GM12878 (cell line): ENCODE results near the gene C19orf47. TPM values are rescaled to one million over a fixed set of nuclear protein-coding genes. Genes with fewer than 3 reads are reported as not detected.

Experiments used
- ATAC-seq: fragments of 200-7000 bp; cut with Tn5 transposase; 3 replicates; pipeline ENCODE4 v1.9.1; 2020; ENCODE audit warnings: mild to moderate bottlenecking, moderate library complexity
- BruUV-seq: library from RNA; stranded (reverse); fragments of 400-500 nt; replicated peaks from 2 replicates; lab custom pipeline; 2021; lab: Mats Ljungman, UMichigan
- CTCF ChIA-PET: fragments of 300-600 bp; sonication (Branson Sonifier 250); formaldehyde crosslinking; extraction: SDS; loops from one replicate; lab custom pipeline; 2021; ENCODE audit warnings: inconsistent platforms; lab: Yijun Ruan, JAX
- POLR2A ChIA-PET: fragments of 350-600 bp; formaldehyde crosslinking; extraction: SDS; loops from one replicate; lab custom pipeline; 2021; ENCODE audit warnings: inconsistent platforms; lab: Charles Lee
- RAD21 ChIA-PET: fragments of 300-600 bp; sonication (Branson Sonifier 250); formaldehyde crosslinking; loops from one replicate; lab custom pipeline; 2023; ENCODE audit warnings: antibody characterized with exemption; ENCODE audit not compliant: unreplicated experiment; lab: Charles Lee
- SMC1A ChIA-PET: fragments of 300-600 bp; sonication (Branson Sonifier 250); formaldehyde crosslinking; loops from one replicate; lab custom pipeline; 2023; ENCODE audit not compliant: unreplicated experiment, uncharacterized antibody; lab: Charles Lee
- DNase-seq: peaks from one replicate; pipeline ENCODE4 v3.0.0-alpha.2; 2011; ENCODE audit warnings: low read depth, low spot score
- FAIRE-seq: peaks from 3 replicates; lab custom pipeline; 2011; peaks lifted over from hg19 to GRCh38; lab: Jason Lieb, UNC
- H2AFZ ChIP-seq: 2 replicates; pipeline ENCODE4 v1.6.0; 2011; ENCODE audit warnings: low read depth, low read length, control low read depth; ENCODE audit not compliant: control insufficient read depth
- H3K27ac ChIP-seq: 2 replicates; pipeline ENCODE4 v1.5.1; 2011; ENCODE audit warnings: control low read depth; ENCODE audit not compliant: control insufficient read depth, insufficient read depth
- H3K27me3 ChIP-seq, 2 experiments: replicated peaks in 1 of 2; 2 replicates each; pipeline versions ENCODE4 v1.6.0 to v1.6.1; 2011; ENCODE audit warnings: low read length in 1 of 2; ENCODE audit not compliant: control insufficient read depth in 2 of 2, insufficient read depth in 2 of 2
- H3K36me3 ChIP-seq, 2 experiments: 2 replicates each; pipeline ENCODE4 v1.5.1; 2011; ENCODE audit warnings: low read length in 1 of 2; ENCODE audit not compliant: control insufficient read depth in 2 of 2, insufficient read depth in 2 of 2
- H3K4me1 ChIP-seq: 2 replicates; pipeline ENCODE4 v1.6.1; 2011; ENCODE audit warnings: mild to moderate bottlenecking, low read length, moderate library complexity, mixed read lengths; ENCODE audit not compliant: control insufficient read depth, insufficient read depth
- H3K4me2 ChIP-seq: 2 replicates; pipeline ENCODE4 v1.6.0; 2011; ENCODE audit warnings: control low read depth; ENCODE audit not compliant: control insufficient read depth, insufficient read depth
- H3K4me3 ChIP-seq: fragments of 200-600 bp; sonication (generic); 2 replicates; pipeline ENCODE4 v1.5.1; 2016
- H3K79me2 ChIP-seq: 2 replicates; pipeline ENCODE4 v1.6.0; 2011; ENCODE audit warnings: low read length; ENCODE audit not compliant: control insufficient read depth, insufficient read depth
- H3K9ac ChIP-seq: 2 replicates; pipeline ENCODE4 v1.8.0; 2011; ENCODE audit warnings: low read length, control low read depth, mixed read lengths; ENCODE audit not compliant: control insufficient read depth, insufficient read depth
- H3K9me3 ChIP-seq: replicated peaks from 3 replicates; pipeline ENCODE4 v1.5.1; 2011; ENCODE audit warnings: mild to moderate bottlenecking, low read length; ENCODE audit not compliant: control insufficient read depth, insufficient read depth
- H4K20me1 ChIP-seq: 2 replicates; pipeline ENCODE4 v1.6.0; 2011; ENCODE audit not compliant: control insufficient read depth, insufficient read depth
- ETV6 ChIP-seq, 2 experiments: fragments of 450-650 bp in 1 of 2; IDR thresholded peaks in 1 of 2; conservative IDR thresholded peaks in 1 of 2; 2 replicates each; pipeline ENCODE4 v1.6.1; 2014; ENCODE audit warnings: antibody characterized with exemption in 1 of 2, borderline replicate concordance in 1 of 2, low read depth in 1 of 2, mild to moderate bottlenecking in 1 of 2, moderate library complexity in 1 of 2
- NFYA ChIP-seq: IDR thresholded peaks from 2 replicates; pipeline ENCODE4 v1.6.1; 2011; ENCODE audit warnings: low read depth, mild to moderate bottlenecking, low read length, improper control_type of control experiment, borderline replicate concordance
- POU2F2 ChIP-seq: IDR thresholded peaks from 3 replicates; pipeline ENCODE4 v1.6.1; 2011; ENCODE audit warnings: low read depth, mild to moderate bottlenecking, low read length, borderline replicate concordance
- RBBP5 ChIP-seq: fragments of 200-600 bp; sonication (generic); conservative IDR thresholded peaks from 2 replicates; pipeline ENCODE4 v1.6.1; 2016
- WRNIP1 ChIP-seq: IDR thresholded peaks from 2 replicates; pipeline ENCODE4 v1.6.1; 2011; ENCODE audit warnings: low read depth, low read length, improper control_type of control experiment, borderline replicate concordance
- WGBS: methylation state at CpG from one replicate; pipeline ENCODE4 v1.1.6; 2016; ENCODE audit warnings: low lambda C conversion rate; ENCODE audit not compliant: insufficient replicate concordance, insufficient coverage; ENCODE audit errors: missing lambda C conversion rate; 5-methylcytosine and 5-hydroxymethylcytosine counted together
- in situ Hi-C: fragments of 300-500 bp; cut with MboI; formaldehyde crosslinking; loops from 9 replicates; pipeline ENCODE4 v1.14.3; 2018; ENCODE audit warnings: mixed read lengths
- intact Hi-C: fragments of 100-400 bp; cut with micrococcal nuclease; formaldehyde crosslinking; loops from one replicate; pipeline ENCODE4 v1.14.2; 2022; ENCODE audit not compliant: unreplicated experiment
- polyA plus RNA-seq, 11 experiments: library from polyadenylated mRNA; depleted of rRNA in 4 of 11; unstranded in 6 of 11; stranded (reverse) in 5 of 11; fragments of >200 nt; fragmentation: Nextera tagmentation in 4 of 11; fragmentation: Illumina TruSeq in 1 of 11; extraction: Ambion mirVana in 4 of 11; extraction: Trizol in 1 of 11; gene quantifications; 1 replicate in 1 of 11; 2 replicates in 10 of 11; pipeline versions ENCODE4 v1.2.1 to v1.2.3, GENCODE V29; 2011 to 2016; ENCODE audit warnings: inconsistent platforms in 2 of 11, missing spikeins in 2 of 11, low read depth in 1 of 11
- total RNA-seq, 4 experiments: library from RNA; depleted of rRNA in 3 of 4; stranded (reverse); fragments of >200 nt in 3 of 4; fragmentation: Illumina TruSeq in 1 of 4; extraction: Trizol in 1 of 4; gene quantifications; 2 replicates each; pipeline versions ENCODE4 v1.2.1 to v1.2.3, GENCODE V29; 2013 to 2021
- TF ChIP-seq, protein P1 (sequence below): fragments of 450-650 bp; IDR thresholded peaks from 2 replicates; pipeline ENCODE4 v1.6.1; 2017; ENCODE audit warnings: mild to moderate bottlenecking, low read depth, inconsistent platforms; ENCODE audit not compliant: poor library complexity, severe bottlenecking

Gene C19orf47
- total and polyA plus RNA-seq, 10 of the 15 experiments (the other 5 are each of a cell fraction or from before 2014, with no cell fraction given): 0.11 to 29.1 (median 20.2) TPM

DNA sequence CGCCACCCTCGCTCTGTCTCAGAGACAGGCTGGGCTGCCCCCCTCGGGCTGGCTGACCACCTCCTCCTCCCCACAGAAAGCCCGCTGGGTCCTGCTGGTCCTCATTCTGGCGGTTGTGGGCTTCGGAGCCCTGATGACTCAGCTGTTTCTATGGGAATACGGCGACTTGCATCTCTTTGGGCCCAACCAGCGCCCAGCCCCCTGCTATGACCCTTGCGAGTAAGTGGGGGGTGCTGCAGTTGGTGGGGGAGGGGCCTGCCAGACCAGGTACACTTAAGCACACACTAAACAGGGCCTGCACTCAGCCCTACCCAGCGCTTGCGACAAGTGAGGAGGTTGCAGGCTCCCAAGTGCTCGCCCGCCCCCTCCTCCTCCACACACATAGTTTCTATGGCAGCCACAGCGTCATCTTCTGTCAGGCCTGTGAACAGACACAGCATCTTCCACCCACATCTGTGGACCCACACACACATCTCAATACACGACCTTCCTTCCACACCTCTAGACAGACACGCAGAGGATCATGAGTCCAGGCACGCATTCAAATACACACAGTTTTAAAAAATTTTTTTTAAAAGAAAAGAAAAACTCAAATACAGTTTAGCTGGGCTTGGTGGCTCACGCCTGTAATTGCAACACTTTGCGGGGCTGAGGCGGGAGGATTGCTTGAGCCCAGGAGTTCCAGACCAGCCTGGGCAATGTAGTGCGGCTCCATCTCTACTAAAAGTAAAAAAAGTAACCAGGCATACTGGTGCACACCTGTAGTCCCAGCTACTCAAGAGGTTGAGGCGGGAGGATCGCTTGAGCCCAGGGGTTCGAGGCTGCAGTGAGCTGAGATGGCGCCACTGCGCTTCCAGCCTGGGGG is 18.7 kb upstream of the C19orf47 start:
- Histone ChIP-seq H4K20me1 (no peaks in the 10 kb centered on the region), H3K9me3 (no peaks in the 10 kb centered on the region), H3K79me2 (no peaks in the 10 kb centered on the region), H2AFZ (no peak overlapping the region), H3K27ac (no peak overlapping the region), H3K27me3 (no peaks in the 10 kb centered on the region), H3K36me3 (no peaks in the 10 kb centered on the region; a peak in 2 of 4 replicates), H3K4me3 (no peak overlapping the region), H3K9ac (no peak overlapping the region), H3K4me1 (no peaks in the 10 kb centered on the region), H3K4me2 (no peak overlapping the region)
- CTCF ChIA-PET: no interaction called here
- BruUV-seq: no TSS peak
- DNase-seq (no peak), FAIRE-seq (no peak), ATAC-seq (no peak)
- SMC1A ChIA-PET: no interaction called here
- in situ Hi-C loops (no loop called here), intact Hi-C loops (no loop called here)
- no peak for TF ChIP-seq WRNIP1
- no peak for TF ChIP-seq RBBP5
- TF ChIP-seq ETV6 (conservative IDR thresholded peaks at IDR 0.05 in 1 of 2, IDR thresholded peaks at IDR 0.05 in 1 of 2; ENCODE audit: borderline replicate concordance in 1 of 2, low read depth in 1 of 2): no peak
- TF ChIP-seq, protein P1, sequence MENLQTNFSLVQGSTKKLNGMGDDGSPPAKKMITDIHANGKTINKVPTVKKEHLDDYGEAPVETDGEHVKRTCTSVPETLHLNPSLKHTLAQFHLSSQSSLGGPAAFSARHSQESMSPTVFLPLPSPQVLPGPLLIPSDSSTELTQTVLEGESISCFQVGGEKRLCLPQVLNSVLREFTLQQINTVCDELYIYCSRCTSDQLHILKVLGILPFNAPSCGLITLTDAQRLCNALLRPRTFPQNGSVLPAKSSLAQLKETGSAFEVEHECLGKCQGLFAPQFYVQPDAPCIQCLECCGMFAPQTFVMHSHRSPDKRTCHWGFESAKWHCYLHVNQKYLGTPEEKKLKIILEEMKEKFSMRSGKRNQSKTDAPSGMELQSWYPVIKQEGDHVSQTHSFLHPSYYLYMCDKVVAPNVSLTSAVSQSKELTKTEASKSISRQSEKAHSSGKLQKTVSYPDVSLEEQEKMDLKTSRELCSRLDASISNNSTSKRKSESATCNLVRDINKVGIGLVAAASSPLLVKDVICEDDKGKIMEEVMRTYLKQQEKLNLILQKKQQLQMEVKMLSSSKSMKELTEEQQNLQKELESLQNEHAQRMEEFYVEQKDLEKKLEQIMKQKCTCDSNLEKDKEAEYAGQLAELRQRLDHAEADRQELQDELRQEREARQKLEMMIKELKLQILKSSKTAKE: no peak
- TF ChIP-seq NFYA: no peak
- no peak for TF ChIP-seq POU2F2
- 94% methylated on average over 25 of the region's 27 CpGs for WGBS
- POLR2A ChIA-PET: no interaction called here
- RAD21 ChIA-PET: no interaction called here
